Stimulated activated naive CD8-positive, alpha-beta T cell treated with anti-CD3 and anti-CD28 coated beads, Interleukin-15, Interleukin-2, amounts not matched to agents 100 ng/mL and 50 ng/mL, for 24 hours (primary cell): ENCODE results near the gene ZBTB7A.

Source experiments
- H3K27ac Mint-ChIP-seq: one replicate; pipeline ENCODE4 v1.8.0; 2021; ENCODE audit warnings: mild to moderate bottlenecking, mixed read lengths
- H3K27me3 Mint-ChIP-seq: one replicate; pipeline ENCODE4 v1.8.0; 2021; ENCODE audit warnings: mixed read lengths
- H3K36me3 Mint-ChIP-seq: one replicate; pipeline ENCODE4 v1.8.0; 2021; ENCODE audit warnings: low read depth, mixed read lengths
- H3K4me1 Mint-ChIP-seq: one replicate; pipeline ENCODE4 v1.8.0; 2021; ENCODE audit warnings: low read depth, mixed read lengths
- H3K4me3 Mint-ChIP-seq: one replicate; pipeline ENCODE4 v1.8.0; 2021; ENCODE audit warnings: mild to moderate bottlenecking, mixed read lengths
- H3K9me3 Mint-ChIP-seq: one replicate; pipeline ENCODE4 v1.8.0; 2021; ENCODE audit warnings: mixed read lengths

The ZBTB7A gene

DNA sequence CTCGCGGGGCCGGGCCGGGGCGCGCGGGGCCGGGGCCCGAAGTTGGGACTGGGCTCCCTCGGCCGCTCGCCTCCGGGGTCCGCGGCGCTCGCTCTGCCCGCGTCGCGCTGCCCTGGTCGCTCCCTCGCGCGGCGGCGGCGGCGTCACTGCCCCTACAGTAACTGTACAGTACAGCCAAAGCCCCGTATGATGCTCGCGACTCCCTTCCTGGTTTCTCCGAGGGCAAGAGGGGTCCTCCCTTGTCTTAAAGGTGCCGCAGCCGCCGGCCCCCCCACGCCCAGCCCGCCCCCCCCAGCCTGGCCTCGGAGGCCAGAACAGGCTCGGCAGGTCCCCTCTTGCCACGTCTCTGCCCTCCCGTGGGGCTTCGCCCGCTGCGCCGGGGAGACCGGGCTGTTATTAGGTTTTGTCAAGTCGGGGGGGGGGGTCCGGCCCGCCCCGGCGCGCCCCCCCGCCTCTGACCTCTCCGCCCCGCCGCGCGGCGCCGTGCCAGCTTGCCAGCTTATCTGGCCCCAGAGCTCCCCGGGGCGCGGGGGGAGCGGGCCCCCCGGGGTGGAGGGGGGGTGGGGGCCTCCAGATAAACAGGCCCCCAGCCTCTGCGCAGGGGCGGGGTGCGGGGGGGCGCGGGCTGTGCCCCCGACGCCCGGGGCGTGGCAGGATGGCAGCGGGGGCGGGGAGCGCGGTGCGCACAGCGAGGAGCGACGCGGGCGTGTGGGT lies at the start of gene ZBTB7A:
Gene ZBTB7A (minus strand): TSS at position 218 of the 714 bp plus-strand sequence. CDS start 11,667 bp downstream, outside the sequence.
- peaks cover 40% of the 10 kb centered on the region for H3K4me1 Mint-ChIP-seq
- peak within 1 kb of the TSS; percentile 80 for H3K4me3 Mint-ChIP-seq
- H3K27me3 Mint-ChIP-seq: no peaks in the 10 kb centered on the region
- no peaks in the 10 kb centered on the region for H3K9me3 Mint-ChIP-seq
- H3K36me3 Mint-ChIP-seq: peaks cover 5% of the 10 kb centered on the region
- peak within 1 kb of the TSS; percentile 31 for H3K27ac Mint-ChIP-seq

DNA sequence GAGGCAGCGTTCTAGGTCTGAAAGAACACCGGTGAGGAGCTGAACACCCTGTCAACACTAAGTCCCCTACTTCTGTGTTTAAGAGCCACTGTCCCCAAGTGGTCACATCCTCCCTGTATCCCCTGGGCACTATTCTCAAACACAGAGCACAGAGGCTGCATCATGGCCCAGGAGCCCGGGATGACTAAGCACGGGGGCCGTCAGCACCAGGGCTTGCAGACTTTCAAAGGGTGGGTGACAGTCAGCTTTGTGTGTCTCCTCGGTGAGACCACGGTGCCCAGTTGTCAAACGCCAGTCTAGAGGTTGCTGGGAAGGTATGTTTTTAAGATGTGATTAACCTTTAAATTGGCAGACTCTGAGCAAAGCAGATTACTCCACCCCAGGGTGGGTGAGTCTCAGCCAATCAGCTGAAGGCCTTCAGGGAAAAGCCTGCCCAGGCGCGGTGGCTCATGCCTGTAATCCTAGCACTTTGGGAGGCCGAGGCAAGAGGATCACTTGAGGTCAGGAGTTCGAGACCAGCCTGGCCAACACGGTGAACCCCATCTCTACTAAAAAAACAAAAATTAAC lies 49.2 kb upstream of the ZBTB7A start:
- Mint-ChIP-seq H3K4me1 (peaks cover 25% of the 10 kb centered on the region), H3K27ac (peak overlapping the region; percentile 55), H3K36me3 (peaks cover 22% of the 10 kb centered on the region)

GRCh38 chr19:4115050-4115817 lies 48.5 kb upstream of the ZBTB7A start:
- Mint-ChIP-seq H3K4me3 (peak overlapping the region; percentile 17), H3K36me3 (peaks cover 26% of the 10 kb centered on the region), H3K27ac (peak overlapping the region; percentile 55), H3K9me3 (no peaks in the 10 kb centered on the region), H3K27me3 (no peaks in the 10 kb centered on the region), H3K4me1 (peaks cover 31% of the 10 kb centered on the region)

More for the DNA sequence above, 49.2 kb upstream of the ZBTB7A start:
- H3K27me3 Mint-ChIP-seq: no peaks in the 10 kb centered on the region
- H3K4me3 Mint-ChIP-seq: no peak overlapping the region
- no peaks in the 10 kb centered on the region for H3K9me3 Mint-ChIP-seq

DNA sequence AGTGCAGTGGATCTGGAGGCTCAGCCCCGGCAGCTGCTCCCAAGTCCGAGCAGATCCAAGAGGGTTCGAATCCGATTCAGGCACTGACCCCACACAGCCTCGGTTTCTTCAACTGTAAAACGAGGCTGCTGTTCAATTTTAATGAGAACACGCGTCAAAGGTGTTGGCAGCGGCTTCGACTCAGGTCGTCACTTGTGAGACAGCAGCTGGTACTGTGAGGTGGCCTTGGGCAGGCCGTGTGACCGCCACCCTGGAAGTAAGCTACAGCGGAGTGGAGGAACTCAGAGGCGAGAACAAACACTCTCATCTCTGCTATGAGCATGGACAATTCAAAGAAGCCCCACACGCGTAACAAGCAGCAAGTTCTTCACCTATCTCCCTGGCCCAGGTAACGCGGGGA lies 47.5 kb upstream of the ZBTB7A start:
- no peak overlapping the region for H3K27ac Mint-ChIP-seq
- H3K4me3 Mint-ChIP-seq: no peak overlapping the region
- no peaks in the 10 kb centered on the region for H3K9me3 Mint-ChIP-seq
- H3K4me1 Mint-ChIP-seq: peaks cover 39% of the 10 kb centered on the region
- H3K36me3 Mint-ChIP-seq: peaks cover 33% of the 10 kb centered on the region
- no peaks in the 10 kb centered on the region for H3K27me3 Mint-ChIP-seq

DNA sequence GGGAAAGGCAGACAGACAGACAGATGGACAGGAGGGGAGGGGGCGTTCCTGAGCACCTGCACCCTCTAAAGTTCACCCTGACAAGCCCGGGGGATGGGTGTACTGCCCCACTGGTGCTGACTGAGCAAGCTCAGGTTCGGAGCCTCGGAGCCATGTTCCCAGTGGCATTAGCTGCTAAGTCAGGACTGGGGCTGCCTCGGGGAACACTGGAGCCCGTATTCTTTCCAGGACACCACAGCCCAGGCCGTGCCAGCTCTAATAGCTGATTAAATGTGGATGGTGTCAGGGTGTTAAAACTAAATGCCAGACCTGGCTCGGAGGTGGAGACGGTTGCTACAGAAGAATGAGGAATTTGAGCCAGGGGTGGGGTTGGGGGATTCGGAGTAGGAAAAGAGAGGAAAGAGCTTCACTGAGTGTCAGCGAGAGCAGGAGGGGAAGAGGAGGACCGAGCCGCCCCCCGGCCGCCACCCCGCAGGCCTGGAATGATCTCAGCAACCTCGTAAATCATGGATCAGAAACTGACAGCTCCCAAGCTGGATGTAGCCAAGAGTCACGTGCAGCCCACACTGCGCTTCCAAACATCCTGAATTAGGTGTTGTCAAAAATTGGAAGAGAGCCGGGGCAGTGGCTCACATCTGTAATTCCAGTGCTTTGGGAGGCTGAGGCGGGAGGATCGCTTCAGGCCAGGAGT lies 46.8 kb upstream of the ZBTB7A start:
- H3K9me3 Mint-ChIP-seq: no peaks in the 10 kb centered on the region
- no peak overlapping the region for H3K4me3 Mint-ChIP-seq
- H3K4me1 Mint-ChIP-seq: peaks cover 46% of the 10 kb centered on the region
- no peaks in the 10 kb centered on the region for H3K27me3 Mint-ChIP-seq
- peaks cover 37% of the 10 kb centered on the region for H3K36me3 Mint-ChIP-seq
- H3K27ac Mint-ChIP-seq: peak overlapping the region; percentile 40

- H3K27ac Mint-ChIP-seq: no peak overlapping the region
- H3K36me3 Mint-ChIP-seq: peaks cover 44% of the 10 kb centered on the region
- H3K4me3 Mint-ChIP-seq: no peak overlapping the region
- no peaks in the 10 kb centered on the region for H3K9me3 Mint-ChIP-seq
- H3K4me1 Mint-ChIP-seq: peaks cover 51% of the 10 kb centered on the region
- H3K27me3 Mint-ChIP-seq: no peaks in the 10 kb centered on the region
These were observed 45.7 kb upstream of the ZBTB7A start for GRCh38 chr19:4112367-4112766.

DNA sequence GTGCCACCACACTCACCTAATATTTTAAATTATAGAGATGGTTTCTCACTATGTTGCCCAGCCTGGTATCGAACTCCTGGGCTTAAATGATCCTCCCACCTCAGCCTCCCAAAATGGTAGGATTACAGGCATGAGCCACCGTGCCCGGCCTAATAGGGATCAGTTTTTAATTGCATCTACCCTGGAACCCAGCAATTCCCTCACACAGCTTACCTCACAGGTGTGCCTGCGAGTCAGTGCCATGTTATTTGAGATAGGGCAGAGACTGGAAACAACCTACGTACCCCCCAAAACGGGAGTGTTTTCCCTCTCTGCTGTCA lies 42.9 kb upstream of the ZBTB7A start:
- Mint-ChIP-seq H3K9me3 (no peaks in the 10 kb centered on the region), H3K27me3 (no peaks in the 10 kb centered on the region), H3K27ac (peak overlapping the region; percentile 91), H3K4me1 (peaks cover 51% of the 10 kb centered on the region), H3K4me3 (peak overlapping the region; percentile 48), H3K36me3 (peaks cover 63% of the 10 kb centered on the region)

DNA sequence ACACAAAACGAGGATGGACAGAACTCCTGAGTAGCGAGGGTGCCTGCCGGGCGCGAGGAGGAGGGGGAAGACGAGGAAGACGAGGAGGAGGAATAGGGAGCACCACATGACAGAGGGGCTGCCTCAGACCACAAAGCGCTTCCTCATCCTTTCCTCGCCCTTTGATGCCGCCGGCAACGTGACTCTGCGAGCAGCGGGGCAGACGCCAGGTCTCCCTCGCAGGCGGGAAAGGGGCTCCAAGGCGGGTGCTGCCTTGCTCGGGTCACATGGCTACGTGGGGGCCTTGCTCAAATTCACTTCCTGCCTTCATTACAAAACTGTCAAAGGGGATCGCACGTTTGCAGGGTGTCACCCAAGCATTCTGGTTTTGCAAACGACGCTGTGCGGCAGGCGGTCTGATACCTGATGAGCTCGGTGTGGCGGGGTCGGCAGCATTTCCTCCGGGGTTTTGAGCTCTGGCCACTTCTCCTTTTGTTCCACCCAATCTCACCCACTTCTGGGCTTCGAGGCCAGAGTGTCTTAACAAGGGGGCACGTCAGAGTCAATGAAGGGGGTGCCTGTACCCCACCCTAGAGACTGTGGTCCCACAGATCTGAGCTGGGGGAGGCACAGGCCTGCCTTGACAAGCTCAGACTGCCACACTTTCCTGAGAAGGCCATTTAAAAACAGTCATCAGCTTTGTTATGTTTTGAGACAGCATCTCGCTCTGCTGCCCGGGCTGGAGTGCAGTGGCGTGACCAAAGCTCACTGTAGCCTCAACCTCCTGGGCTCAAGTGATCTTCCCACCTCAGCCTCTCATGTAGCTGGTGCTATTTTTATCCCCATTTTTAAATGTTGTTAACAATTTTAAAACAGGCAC lies 42.3 kb upstream of the ZBTB7A start:
- H3K4me3 Mint-ChIP-seq: peak overlapping the region; percentile 48
- H3K27ac Mint-ChIP-seq: peak overlapping the region; percentile 91
- peaks cover 57% of the 10 kb centered on the region for H3K4me1 Mint-ChIP-seq
- H3K27me3 Mint-ChIP-seq: no peaks in the 10 kb centered on the region
- peaks cover 63% of the 10 kb centered on the region for H3K36me3 Mint-ChIP-seq
- no peaks in the 10 kb centered on the region for H3K9me3 Mint-ChIP-seq

GRCh38 chr19:4103080-4103433 lies 36.4 kb upstream of the ZBTB7A start:
- no peaks in the 10 kb centered on the region for H3K27me3 Mint-ChIP-seq
- peaks cover 38% of the 10 kb centered on the region for H3K4me1 Mint-ChIP-seq
- peak overlapping the region; percentile 40 for H3K27ac Mint-ChIP-seq
- H3K36me3 Mint-ChIP-seq: peaks cover 31% of the 10 kb centered on the region
- no peak overlapping the region for H3K4me3 Mint-ChIP-seq
- H3K9me3 Mint-ChIP-seq: no peaks in the 10 kb centered on the region

DNA sequence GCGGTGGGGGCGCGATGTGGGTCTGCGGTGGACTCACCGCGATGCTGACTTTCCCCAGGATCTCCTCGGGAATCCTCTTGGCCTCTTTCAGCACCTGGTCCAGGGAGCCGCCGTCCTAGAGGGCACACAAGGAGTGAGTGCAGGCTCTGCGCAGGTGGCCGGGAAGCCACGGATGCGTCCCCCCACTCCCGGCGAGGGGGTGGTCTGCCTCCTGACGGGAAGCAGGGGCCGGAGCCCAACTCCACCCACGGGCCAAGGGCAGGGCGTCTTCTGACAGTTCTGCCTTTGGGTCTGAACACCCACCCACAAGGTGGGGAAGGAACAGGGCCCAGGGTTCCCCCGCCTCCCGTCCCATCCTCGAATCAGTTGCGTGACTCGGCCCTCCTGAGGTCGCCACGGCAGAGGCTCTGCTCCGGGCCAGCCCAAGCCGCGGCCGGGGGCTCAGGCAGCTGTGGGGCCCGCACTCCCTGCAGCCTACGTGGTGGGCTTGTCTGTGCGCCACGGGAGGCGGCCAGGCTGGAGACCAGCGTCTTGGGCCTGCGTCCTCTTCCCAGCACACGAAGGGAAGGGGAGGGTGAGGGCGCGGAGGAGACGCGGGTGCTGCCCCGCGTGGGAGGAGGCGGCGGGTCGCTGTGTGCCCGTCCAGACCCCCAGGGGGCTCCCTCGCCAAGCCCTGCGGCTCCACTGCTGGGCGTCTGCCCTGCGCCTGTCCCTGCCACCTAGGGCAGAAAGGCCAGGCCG lies 35.8 kb upstream of the ZBTB7A start:
- H3K27ac Mint-ChIP-seq: no peak overlapping the region
- peaks cover 29% of the 10 kb centered on the region for H3K36me3 Mint-ChIP-seq
- no peak overlapping the region for H3K4me3 Mint-ChIP-seq
- no peaks in the 10 kb centered on the region for H3K27me3 Mint-ChIP-seq
- no peaks in the 10 kb centered on the region for H3K9me3 Mint-ChIP-seq
- H3K4me1 Mint-ChIP-seq: peaks cover 35% of the 10 kb centered on the region

DNA sequence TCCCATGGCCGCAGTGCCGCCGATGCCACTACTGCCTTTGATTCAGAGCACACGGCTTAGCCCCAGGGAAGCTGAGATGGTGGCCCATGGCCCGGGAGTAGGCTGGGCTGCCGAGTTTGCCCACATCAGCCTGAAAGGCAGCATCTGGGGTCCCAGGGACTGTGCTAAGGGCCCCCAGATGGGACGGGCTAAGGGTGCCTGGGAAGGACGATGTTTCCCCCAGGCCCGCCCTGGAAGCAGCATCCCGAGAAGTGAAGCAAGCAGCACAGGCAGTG lies 34.7 kb upstream of the ZBTB7A start:
- Mint-ChIP-seq H3K4me3 (no peak overlapping the region), H3K36me3 (peaks cover 26% of the 10 kb centered on the region), H3K27ac (no peak overlapping the region), H3K9me3 (no peaks in the 10 kb centered on the region), H3K27me3 (no peaks in the 10 kb centered on the region), H3K4me1 (peaks cover 30% of the 10 kb centered on the region)

- peaks cover 20% of the 10 kb centered on the region for H3K36me3 Mint-ChIP-seq
These were observed 34.2 kb upstream of the ZBTB7A start for GRCh38 chr19:4100647-4101495.

DNA sequence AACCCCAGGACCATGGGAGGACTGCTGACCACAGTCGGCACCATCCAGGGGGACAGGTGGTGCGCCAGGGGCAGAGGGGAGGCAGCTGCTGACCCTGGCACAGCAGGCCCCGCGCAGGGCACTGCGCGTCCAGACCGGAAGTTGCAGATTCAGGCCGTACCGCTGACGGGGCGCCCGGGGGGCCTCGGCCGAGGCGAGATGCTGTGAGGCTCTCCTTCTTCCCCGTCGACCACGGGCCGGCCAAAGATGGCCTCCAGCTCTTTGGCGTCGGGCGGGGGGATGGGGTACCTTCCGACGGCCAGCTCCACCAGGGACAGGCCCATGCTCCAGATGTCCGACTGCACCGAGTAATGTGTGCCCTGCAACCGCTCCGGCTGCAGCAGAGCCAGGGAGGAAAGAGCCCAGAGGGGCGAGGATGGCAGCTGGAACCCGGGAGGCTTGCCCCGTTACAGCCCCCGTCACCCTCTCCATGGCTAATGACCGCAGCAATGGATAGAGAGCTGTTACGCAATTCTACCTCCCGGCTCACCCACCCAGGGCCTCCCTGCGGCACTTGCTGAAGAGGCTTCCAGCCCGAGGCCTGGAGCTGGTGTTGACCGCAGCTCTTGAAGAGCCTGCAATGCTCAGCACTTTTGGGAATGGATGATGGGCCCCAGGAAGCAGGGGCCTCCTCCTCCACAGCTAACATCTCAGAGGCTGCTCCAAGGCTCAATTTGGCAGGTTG lies 32.5 kb upstream of the ZBTB7A start:
- no peaks in the 10 kb centered on the region for H3K27me3 Mint-ChIP-seq
- no peak overlapping the region for H3K27ac Mint-ChIP-seq
- no peaks in the 10 kb centered on the region for H3K9me3 Mint-ChIP-seq
- peaks cover 12% of the 10 kb centered on the region for H3K4me1 Mint-ChIP-seq
- peaks cover 8% of the 10 kb centered on the region for H3K36me3 Mint-ChIP-seq
- H3K4me3 Mint-ChIP-seq: no peak overlapping the region

More at GRCh38 chr19:4100647-4101495, 34.2 kb upstream of the ZBTB7A start:
- no peak overlapping the region for H3K27ac Mint-ChIP-seq
- H3K4me3 Mint-ChIP-seq: no peak overlapping the region
- peaks cover 28% of the 10 kb centered on the region for H3K4me1 Mint-ChIP-seq
- H3K27me3 Mint-ChIP-seq: no peaks in the 10 kb centered on the region
- H3K9me3 Mint-ChIP-seq: no peaks in the 10 kb centered on the region
